Tibial nerve (tissue), 3 donors: Measurements from ENCODE around the gene TBC1D14.
"Not testable (repeated sequence)": the region's sequence is repeated elsewhere in the genome, so short reads cannot be mapped to it uniquely, and the experiment has no call there.

Source experiments
- CTCF ChIP-seq, 5 experiments: fragments of 200-600 bp in 3 of 5; fragments of 450-650 bp in 2 of 5; sonication (generic) in 3 of 5; IDR thresholded peaks; one replicate each; pipeline ENCODE4 v1.5.1; 2016 to 2019; ENCODE audit warnings: antibody characterized with exemption in 5 of 5, mild to moderate bottlenecking in 3 of 5, moderate library complexity in 2 of 5
- POLR2A ChIP-seq, 2 donors: fragments of 450-650 bp; IDR thresholded peaks; one replicate each; pipeline ENCODE4 v1.6.1; 2017; ENCODE audit warnings: antibody characterized with exemption in 2 of 2, mild to moderate bottlenecking in 2 of 2, moderate library complexity in 2 of 2

GRCh38 chr4:6977846-6978245 is 68.2 kb downstream of the TBC1D14 start:
- not testable (repeated sequence) for TF ChIP-seq CTCF, POLR2A (IDR thresholded peaks at IDR 0.05)
